ENCODE results near the gene DPP4.

DNA sequence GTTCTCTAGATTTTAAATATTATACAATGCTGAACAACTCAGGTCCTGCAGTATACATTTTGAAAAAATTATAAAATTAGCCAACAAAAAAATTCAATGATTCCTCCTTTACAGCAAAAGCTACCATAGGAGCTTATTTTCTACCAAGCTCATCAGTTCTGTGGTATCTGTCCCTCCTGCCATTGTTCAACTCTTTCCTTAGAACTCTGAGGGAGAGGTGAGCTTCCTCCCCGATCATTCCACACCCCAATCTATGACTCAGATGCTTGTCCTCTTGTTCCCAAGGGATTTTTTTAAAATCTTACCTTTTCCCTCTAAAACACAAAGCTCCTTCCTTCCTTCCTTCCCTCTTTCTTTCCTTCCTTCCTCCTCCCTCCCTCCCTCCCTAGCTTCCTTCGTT is 13.5 kb downstream of the DPP4 start:
- TF ChIP-seq, protein P1, sequence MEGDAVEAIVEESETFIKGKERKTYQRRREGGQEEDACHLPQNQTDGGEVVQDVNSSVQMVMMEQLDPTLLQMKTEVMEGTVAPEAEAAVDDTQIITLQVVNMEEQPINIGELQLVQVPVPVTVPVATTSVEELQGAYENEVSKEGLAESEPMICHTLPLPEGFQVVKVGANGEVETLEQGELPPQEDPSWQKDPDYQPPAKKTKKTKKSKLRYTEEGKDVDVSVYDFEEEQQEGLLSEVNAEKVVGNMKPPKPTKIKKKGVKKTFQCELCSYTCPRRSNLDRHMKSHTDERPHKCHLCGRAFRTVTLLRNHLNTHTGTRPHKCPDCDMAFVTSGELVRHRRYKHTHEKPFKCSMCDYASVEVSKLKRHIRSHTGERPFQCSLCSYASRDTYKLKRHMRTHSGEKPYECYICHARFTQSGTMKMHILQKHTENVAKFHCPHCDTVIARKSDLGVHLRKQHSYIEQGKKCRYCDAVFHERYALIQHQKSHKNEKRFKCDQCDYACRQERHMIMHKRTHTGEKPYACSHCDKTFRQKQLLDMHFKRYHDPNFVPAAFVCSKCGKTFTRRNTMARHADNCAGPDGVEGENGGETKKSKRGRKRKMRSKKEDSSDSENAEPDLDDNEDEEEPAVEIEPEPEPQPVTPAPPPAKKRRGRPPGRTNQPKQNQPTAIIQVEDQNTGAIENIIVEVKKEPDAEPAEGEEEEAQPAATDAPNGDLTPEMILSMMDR (conservative IDR thresholded peaks at IDR 0.05; ENCODE audit: low read depth, low read length) = no peak
- no peak for TF ChIP-seq CEBPB (IDR thresholded peaks at IDR 0.05; ENCODE audit: low read depth, low read length)
- TF ChIP-seq RCOR1 (IDR thresholded peaks at IDR 0.05; ENCODE audit: insufficient replicate concordance, low read length) = no peak
- no peak for TF ChIP-seq POLR2A (IDR thresholded peaks at IDR 0.05; ENCODE audit: low read depth, low read length)
- no peak for TF ChIP-seq SMC3 (IDR thresholded peaks at IDR 0.05; ENCODE audit: low read depth, low read length)
- no peak for TF ChIP-seq MAFK (IDR thresholded peaks at IDR 0.05; ENCODE audit: low read depth, low read length)
- no peak for TF ChIP-seq BHLHE40 (IDR thresholded peaks at IDR 0.05; ENCODE audit: low read depth, low read length)
- no peak for TF ChIP-seq RFX5 (IDR thresholded peaks at IDR 0.05; ENCODE audit: low read depth, low read length)
